Measurements from ENCODE around the gene RCSD1.
A peak's percentile ranks its signal among the peaks of the same experiment; 100 is the strongest.

The RCSD1 gene

GRCh38 chr1:167708940-167709389 is 78.9 kb downstream of the RCSD1 start:
- Histone ChIP-seq H3K4me1 (ENCODE audit: control insufficient read depth, insufficient read depth, low read length) (peaks cover 33% of the 10 kb centered on the region), H3K27me3 (ENCODE audit: control insufficient read depth, insufficient read depth, low read length) (peaks cover 20% of the 10 kb centered on the region), H3K4me3 (ENCODE audit: low read depth, low read length) (no peak overlapping the region), H3K36me3 (ENCODE audit: control insufficient read depth, insufficient read depth, low read length) (no peaks in the 10 kb centered on the region), H3K9ac (ENCODE audit: low read length) (no peak overlapping the region), H3K9me3 (ENCODE audit: control insufficient read depth, insufficient read depth, low read depth, low read length) (no peaks in the 10 kb centered on the region), H3K27ac (ENCODE audit: low read depth, low read length) (no peak overlapping the region)

GRCh38 chr1:167710836-167711235 is 80.8 kb downstream of the RCSD1 start:
- Histone ChIP-seq H3K9ac (ENCODE audit: low read length) (no peak overlapping the region), H3K27ac (ENCODE audit: low read depth, low read length) (no peak overlapping the region), H3K36me3 (ENCODE audit: control insufficient read depth, insufficient read depth, low read length) (no peaks in the 10 kb centered on the region), H3K4me1 (ENCODE audit: control insufficient read depth, insufficient read depth, low read length) (peaks cover 19% of the 10 kb centered on the region), H3K9me3 (ENCODE audit: control insufficient read depth, insufficient read depth, low read depth, low read length) (no peaks in the 10 kb centered on the region), H3K27me3 (ENCODE audit: control insufficient read depth, insufficient read depth, low read length) (peaks cover 21% of the 10 kb centered on the region), H3K4me3 (ENCODE audit: low read depth, low read length) (no peak overlapping the region)

GRCh38 chr1:167711797-167712196 is 81.8 kb downstream of the RCSD1 start:
- H3K4me3 ChIP-seq (ENCODE audit: low read depth, low read length): no peak overlapping the region
- peaks cover 21% of the 10 kb centered on the region for H3K27me3 ChIP-seq (ENCODE audit: control insufficient read depth, insufficient read depth, low read length)
- H3K9me3 ChIP-seq (ENCODE audit: control insufficient read depth, insufficient read depth, low read depth, low read length): no peaks in the 10 kb centered on the region
- H3K4me1 ChIP-seq (ENCODE audit: control insufficient read depth, insufficient read depth, low read length): peaks cover 10% of the 10 kb centered on the region
- no peaks in the 10 kb centered on the region for H3K36me3 ChIP-seq (ENCODE audit: control insufficient read depth, insufficient read depth, low read length)
- H3K9ac ChIP-seq (ENCODE audit: low read length): no peak overlapping the region
- no peak overlapping the region for H3K27ac ChIP-seq (ENCODE audit: low read depth, low read length)

- peaks cover 21% of the 10 kb centered on the region for H3K27me3 ChIP-seq (ENCODE audit: control insufficient read depth, insufficient read depth, low read length)
- H3K9ac ChIP-seq (ENCODE audit: low read length): peak overlapping the region; percentile 79
- no peak overlapping the region for H3K27ac ChIP-seq (ENCODE audit: low read depth, low read length)
- H3K36me3 ChIP-seq (ENCODE audit: control insufficient read depth, insufficient read depth, low read length): no peaks in the 10 kb centered on the region
- no peaks in the 10 kb centered on the region for H3K9me3 ChIP-seq (ENCODE audit: control insufficient read depth, insufficient read depth, low read depth, low read length)
- peaks cover 10% of the 10 kb centered on the region for H3K4me1 ChIP-seq (ENCODE audit: control insufficient read depth, insufficient read depth, low read length)
- H3K4me3 ChIP-seq (ENCODE audit: low read depth, low read length): peak overlapping the region; percentile 84
Observed at GRCh38 chr1:167713330-167714081, 83.5 kb downstream of the RCSD1 start.

GRCh38 chr1:167714098-167714438 is 84.0 kb downstream of the RCSD1 start:
- no peaks in the 10 kb centered on the region for H3K9me3 ChIP-seq (ENCODE audit: control insufficient read depth, insufficient read depth, low read depth, low read length)
- peaks cover 16% of the 10 kb centered on the region for H3K4me1 ChIP-seq (ENCODE audit: control insufficient read depth, insufficient read depth, low read length)
- 0 out of 2 replicates have a peak overlapping the region, but pooled peaks have one; percentile 24 for H3K27ac ChIP-seq (ENCODE audit: low read depth, low read length)
- peak overlapping the region; percentile 84 for H3K4me3 ChIP-seq (ENCODE audit: low read depth, low read length)
- no peaks in the 10 kb centered on the region for H3K36me3 ChIP-seq (ENCODE audit: control insufficient read depth, insufficient read depth, low read length)
- H3K9ac ChIP-seq (ENCODE audit: low read length): peak overlapping the region; percentile 79
- H3K27me3 ChIP-seq (ENCODE audit: control insufficient read depth, insufficient read depth, low read length): peaks cover 21% of the 10 kb centered on the region

- H3K4me1 ChIP-seq (ENCODE audit: control insufficient read depth, insufficient read depth, low read length): peaks cover 21% of the 10 kb centered on the region
- peak overlapping the region; percentile 84 for H3K4me3 ChIP-seq (ENCODE audit: low read depth, low read length)
- H3K9ac ChIP-seq (ENCODE audit: low read length): peak overlapping the region; percentile 79
- no peaks in the 10 kb centered on the region for H3K36me3 ChIP-seq (ENCODE audit: control insufficient read depth, insufficient read depth, low read length)
- H3K27me3 ChIP-seq (ENCODE audit: control insufficient read depth, insufficient read depth, low read length): peaks cover 21% of the 10 kb centered on the region
- 0 out of 2 replicates have a peak overlapping the region, but pooled peaks have one; percentile 24 for H3K27ac ChIP-seq (ENCODE audit: low read depth, low read length)
- no peaks in the 10 kb centered on the region for H3K9me3 ChIP-seq (ENCODE audit: control insufficient read depth, insufficient read depth, low read depth, low read length)
Observed at GRCh38 chr1:167714439-167715156, 84.6 kb downstream of the RCSD1 start.

- H3K36me3 ChIP-seq (ENCODE audit: control insufficient read depth, insufficient read depth, low read length): no peaks in the 10 kb centered on the region
- peak overlapping the region; percentile 84 for H3K4me3 ChIP-seq (ENCODE audit: low read depth, low read length)
- peaks cover 21% of the 10 kb centered on the region for H3K27me3 ChIP-seq (ENCODE audit: control insufficient read depth, insufficient read depth, low read length)
- H3K9me3 ChIP-seq (ENCODE audit: control insufficient read depth, insufficient read depth, low read depth, low read length): no peaks in the 10 kb centered on the region
- no peak overlapping the region for H3K27ac ChIP-seq (ENCODE audit: low read depth, low read length)
- peak overlapping the region; percentile 60 for H3K9ac ChIP-seq (ENCODE audit: low read length)
- peaks cover 23% of the 10 kb centered on the region for H3K4me1 ChIP-seq (ENCODE audit: control insufficient read depth, insufficient read depth, low read length)
Observed at GRCh38 chr1:167715157-167715999, 85.3 kb downstream of the RCSD1 start.

- peaks cover 25% of the 10 kb centered on the region for H3K4me1 ChIP-seq (ENCODE audit: control insufficient read depth, insufficient read depth, low read length)
- no peaks in the 10 kb centered on the region for H3K36me3 ChIP-seq (ENCODE audit: control insufficient read depth, insufficient read depth, low read length)
- peaks cover 21% of the 10 kb centered on the region for H3K27me3 ChIP-seq (ENCODE audit: control insufficient read depth, insufficient read depth, low read length)
- H3K27ac ChIP-seq (ENCODE audit: low read depth, low read length): no peak overlapping the region
- H3K9ac ChIP-seq (ENCODE audit: low read length): no peak overlapping the region
- H3K9me3 ChIP-seq (ENCODE audit: control insufficient read depth, insufficient read depth, low read depth, low read length): no peaks in the 10 kb centered on the region
- peak overlapping the region; percentile 84 for H3K4me3 ChIP-seq (ENCODE audit: low read depth, low read length)
Observed at GRCh38 chr1:167716000-167716271, 85.9 kb downstream of the RCSD1 start.

- Histone ChIP-seq H3K4me3 (ENCODE audit: low read depth, low read length) (no peak overlapping the region; the same call in 1 of the 2 replicates), H3K9me3 (ENCODE audit: control insufficient read depth, insufficient read depth, low read depth, low read length) (no peaks in the 10 kb centered on the region), H3K36me3 (ENCODE audit: control insufficient read depth, insufficient read depth, low read length) (no peaks in the 10 kb centered on the region), H3K27ac (ENCODE audit: low read depth, low read length) (no peak overlapping the region), H3K9ac (ENCODE audit: low read length) (no peak overlapping the region), H3K4me1 (ENCODE audit: control insufficient read depth, insufficient read depth, low read length) (peaks cover 29% of the 10 kb centered on the region), H3K27me3 (ENCODE audit: control insufficient read depth, insufficient read depth, low read length) (peaks cover 17% of the 10 kb centered on the region)
Observed at GRCh38 chr1:167717351-167717750, 87.3 kb downstream of the RCSD1 start.

GRCh38 chr1:167718914-167719691 is 89.1 kb downstream of the RCSD1 start:
- H3K27ac ChIP-seq (ENCODE audit: low read depth, low read length): no peak overlapping the region; the same call in 1 of the 2 replicates
- H3K27me3 ChIP-seq (ENCODE audit: control insufficient read depth, insufficient read depth, low read length): no peaks in the 10 kb centered on the region
- no peaks in the 10 kb centered on the region for H3K36me3 ChIP-seq (ENCODE audit: control insufficient read depth, insufficient read depth, low read length)
- peaks cover 39% of the 10 kb centered on the region for H3K4me1 ChIP-seq (ENCODE audit: control insufficient read depth, insufficient read depth, low read length)
- H3K4me3 ChIP-seq (ENCODE audit: low read depth, low read length): peak overlapping the region; percentile 10; the same call in 1 of the 2 replicates
- peak overlapping the region; percentile 42 for H3K9ac ChIP-seq (ENCODE audit: low read length)
- no peaks in the 10 kb centered on the region for H3K9me3 ChIP-seq (ENCODE audit: control insufficient read depth, insufficient read depth, low read depth, low read length)
